Prostate gland (tissue), 2 donors: ENCODE results near the gene NFIC. TPM values are rescaled to one million over a fixed set of nuclear protein-coding genes. Genes with fewer than 3 reads are reported as not detected.

Experiments
- DNase-seq: peaks from one replicate; pipeline ENCODE4 v3.0.0-alpha.2; 2019; ENCODE audit warnings: low spot score
- H3K27ac ChIP-seq, 2 donors: fragments of 200-600 bp; sonication (generic); 2 replicates each; pipeline ENCODE4 v1.5.1; 2017 to 2019
- H3K27me3 ChIP-seq: fragments of 200-600 bp; sonication (generic); replicated peaks from 2 replicates; pipeline ENCODE4 v1.5.1; 2019; ENCODE audit not compliant: insufficient read depth
- H3K36me3 ChIP-seq, 2 donors: fragments of 200-600 bp; sonication (generic); 1 replicate in 1 of 2; 2 replicates in 1 of 2; pipeline versions ENCODE4 v1.5.1 to v1.8.1; 2017 to 2019
- H3K4me1 ChIP-seq: fragments of 200-600 bp; sonication (generic); replicated peaks from 2 replicates; pipeline ENCODE4 v1.5.1; 2019
- H3K4me3 ChIP-seq, 2 donors: fragments of 200-600 bp; sonication (generic); 2 replicates each; pipeline ENCODE4 v1.5.1; 2017 to 2019
- H3K9me3 ChIP-seq: fragments of 200-600 bp; sonication (generic); 2 replicates; pipeline ENCODE4 v1.5.1; 2017
- POLR2A ChIP-seq: fragments of 450-650 bp; IDR thresholded peaks from one replicate; pipeline ENCODE4 v1.6.1; 2016; ENCODE audit warnings: antibody characterized with exemption, mild to moderate bottlenecking
- POLR2AphosphoS5 ChIP-seq: sonication (generic); formaldehyde crosslinking; IDR thresholded peaks from one replicate; pipeline ENCODE4 v1.6.1; 2017; ENCODE audit warnings: antibody characterized with exemption
- WGBS: methylation state at CpG from one replicate; pipeline ENCODE4 v1.1.5; 2018; 5-methylcytosine and 5-hydroxymethylcytosine counted together
- intact Hi-C: fragments of 100-400 bp; cut with DNase I; formaldehyde crosslinking; loops from one replicate; pipeline ENCODE4 v1.14.2; 2022
- total RNA-seq, 2 donors: library from RNA; depleted of rRNA; stranded (reverse); fragments of >200 nt; gene quantifications; one replicate each; pipeline ENCODE4 v1.1.0, GENCODE V29; 2016
- TF ChIP-seq, protein P1 (sequence below), 4 experiments: fragments of 200-600 bp in 2 of 4; fragments of 450-650 bp in 2 of 4; sonication (generic) in 2 of 4; IDR thresholded peaks; 1 replicate in 3 of 4; 2 replicates in 1 of 4; pipeline ENCODE4 v1.5.1; 2016 to 2019; ENCODE audit warnings: antibody characterized with exemption in 4 of 4, mild to moderate bottlenecking in 2 of 4, moderate library complexity in 2 of 4

NFIC gene
- total RNA-seq, 2 donors from 2014 or later: 160 to 168 TPM

DNA sequence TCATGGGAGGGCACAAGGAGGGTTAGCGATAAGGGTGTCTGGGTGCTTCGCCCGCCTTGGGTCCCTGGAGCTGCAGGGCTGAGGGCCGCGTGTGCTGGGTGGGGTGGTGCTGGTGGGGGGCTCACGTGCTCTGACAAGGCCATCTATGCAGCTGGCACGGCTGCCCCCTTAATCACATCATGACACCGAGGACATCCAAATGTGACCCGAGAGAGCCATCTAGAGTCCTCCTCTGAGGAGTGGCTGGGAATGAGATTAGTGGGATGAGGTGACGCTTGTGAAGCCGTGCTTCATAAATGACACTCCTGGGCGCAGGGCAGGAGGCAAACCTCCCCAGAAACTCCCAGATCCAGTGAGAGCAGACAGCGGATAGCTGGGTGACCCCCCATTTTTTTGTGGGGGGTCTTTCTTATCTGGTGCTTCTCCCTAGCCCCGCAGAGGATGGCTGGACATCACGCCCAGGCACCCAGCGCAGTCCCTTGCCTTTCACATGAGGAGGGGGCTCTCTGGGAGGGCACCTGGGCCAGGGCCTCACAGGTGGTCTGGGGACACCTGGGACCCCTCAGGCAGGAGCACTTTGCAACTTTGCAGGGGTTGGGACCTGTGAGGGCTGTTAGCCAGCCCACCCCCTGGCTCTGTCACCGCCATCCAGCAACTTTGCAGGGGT, 146.3 kb downstream of the NFIC start:
- 80% methylated on average over 17 of the region's 17 CpGs for WGBS
- DNase-seq: no peak
- no peak overlapping the region for H3K27ac ChIP-seq
- TF ChIP-seq POLR2A (no peak), POLR2AphosphoS5 (no peak)
- TF ChIP-seq, protein P1, sequence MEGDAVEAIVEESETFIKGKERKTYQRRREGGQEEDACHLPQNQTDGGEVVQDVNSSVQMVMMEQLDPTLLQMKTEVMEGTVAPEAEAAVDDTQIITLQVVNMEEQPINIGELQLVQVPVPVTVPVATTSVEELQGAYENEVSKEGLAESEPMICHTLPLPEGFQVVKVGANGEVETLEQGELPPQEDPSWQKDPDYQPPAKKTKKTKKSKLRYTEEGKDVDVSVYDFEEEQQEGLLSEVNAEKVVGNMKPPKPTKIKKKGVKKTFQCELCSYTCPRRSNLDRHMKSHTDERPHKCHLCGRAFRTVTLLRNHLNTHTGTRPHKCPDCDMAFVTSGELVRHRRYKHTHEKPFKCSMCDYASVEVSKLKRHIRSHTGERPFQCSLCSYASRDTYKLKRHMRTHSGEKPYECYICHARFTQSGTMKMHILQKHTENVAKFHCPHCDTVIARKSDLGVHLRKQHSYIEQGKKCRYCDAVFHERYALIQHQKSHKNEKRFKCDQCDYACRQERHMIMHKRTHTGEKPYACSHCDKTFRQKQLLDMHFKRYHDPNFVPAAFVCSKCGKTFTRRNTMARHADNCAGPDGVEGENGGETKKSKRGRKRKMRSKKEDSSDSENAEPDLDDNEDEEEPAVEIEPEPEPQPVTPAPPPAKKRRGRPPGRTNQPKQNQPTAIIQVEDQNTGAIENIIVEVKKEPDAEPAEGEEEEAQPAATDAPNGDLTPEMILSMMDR (IDR thresholded peaks at IDR 0.05): no peak
- no peaks in the 10 kb centered on the region for H3K36me3 ChIP-seq
- peaks cover 5% of the 10 kb centered on the region for H3K4me1 ChIP-seq
- H3K4me3 ChIP-seq: no peak overlapping the region
- H3K27me3 ChIP-seq: no peaks in the 10 kb centered on the region
- intact Hi-C loops: no loop called here
- no peaks in the 10 kb centered on the region for H3K9me3 ChIP-seq

DNA sequence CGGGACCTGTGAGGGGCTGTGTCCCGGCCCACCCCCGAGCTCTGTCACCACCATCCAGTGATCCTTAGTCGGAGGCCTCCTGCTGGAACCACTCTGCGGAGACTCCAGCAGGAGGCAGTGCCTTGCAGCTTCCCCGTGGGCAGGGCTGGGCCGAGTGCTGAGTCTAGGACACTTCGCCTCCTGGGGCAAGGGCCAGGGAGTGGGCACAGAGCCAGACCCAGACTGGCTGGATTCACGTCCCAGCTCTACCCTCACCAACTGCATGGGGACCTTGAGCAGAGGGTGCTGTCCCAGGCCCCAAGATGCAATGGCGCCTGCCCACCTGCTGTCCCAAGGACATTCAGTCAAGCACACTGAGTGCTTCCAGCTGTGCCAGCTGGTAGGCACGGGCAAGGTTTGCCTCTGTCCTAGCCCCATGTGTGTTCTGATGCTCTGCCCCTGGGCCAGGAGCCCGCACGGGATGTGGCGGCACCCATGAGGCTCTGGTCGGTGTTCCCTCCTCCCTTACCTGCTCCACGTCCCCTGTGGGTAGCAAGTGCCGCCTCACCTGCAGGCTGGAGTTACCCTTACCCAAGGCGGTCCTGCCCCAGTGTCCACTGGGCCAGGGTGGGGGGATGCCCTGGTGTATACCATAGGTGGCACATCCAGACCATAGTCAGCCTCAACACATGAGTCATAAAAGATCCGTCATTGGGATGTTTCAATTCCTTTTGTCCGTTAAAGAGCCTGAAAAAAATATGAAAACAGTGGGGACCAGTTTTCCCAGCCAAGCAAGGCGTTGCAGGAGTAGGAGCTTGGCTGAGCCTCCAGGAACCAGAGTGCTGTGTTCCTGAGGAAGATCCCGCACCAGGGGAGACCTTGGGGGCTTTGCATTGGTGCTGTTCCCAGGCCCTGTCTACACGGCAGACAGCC, 147.1 kb downstream of the NFIC start:
- no peak overlapping the region for H3K4me3 ChIP-seq
- intact Hi-C loops: no loop called here
- H3K36me3 ChIP-seq: no peaks in the 10 kb centered on the region
- H3K4me1 ChIP-seq: peaks cover 5% of the 10 kb centered on the region
- 78% methylated on average over 22 of the region's 23 CpGs for WGBS
- H3K27me3 ChIP-seq: no peaks in the 10 kb centered on the region
- H3K9me3 ChIP-seq: no peaks in the 10 kb centered on the region
- no peak for DNase-seq
- no peak for TF ChIP-seq POLR2A
- TF ChIP-seq, protein P1 (IDR thresholded peaks at IDR 0.05): no peak
- no peak for TF ChIP-seq POLR2AphosphoS5
- no peak overlapping the region for H3K27ac ChIP-seq

DNA sequence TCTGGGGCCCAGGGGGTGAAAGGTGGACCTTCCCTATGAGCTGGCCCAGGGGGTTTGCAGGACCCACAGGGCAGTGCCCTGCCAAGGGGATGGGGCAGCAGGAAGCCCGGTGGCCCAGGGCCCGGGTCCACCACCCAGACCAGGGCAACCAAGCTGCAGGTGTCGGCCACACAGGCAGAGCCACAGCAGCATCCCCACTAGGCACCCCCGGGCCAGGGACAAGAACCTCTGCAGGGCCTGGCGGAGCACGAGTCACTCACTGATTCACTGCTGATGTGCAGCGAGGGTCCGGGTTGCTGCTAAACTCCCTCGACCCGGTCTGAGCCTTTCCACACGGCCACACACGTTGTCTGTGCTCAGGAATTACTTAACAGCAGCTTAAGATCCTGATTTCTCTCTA, 148.5 kb downstream of the NFIC start:
- peaks cover 5% of the 10 kb centered on the region for H3K4me1 ChIP-seq
- H3K36me3 ChIP-seq: no peaks in the 10 kb centered on the region
- intact Hi-C loops: no loop called here
- no peak for DNase-seq
- TF ChIP-seq POLR2AphosphoS5 (no peak), POLR2A (no peak)
- TF ChIP-seq, protein P1 (IDR thresholded peaks at IDR 0.05): no peak
- 75% methylated on average over 9 of the region's 12 CpGs for WGBS
- H3K4me3 ChIP-seq: no peak overlapping the region
- no peaks in the 10 kb centered on the region for H3K9me3 ChIP-seq
- no peaks in the 10 kb centered on the region for H3K27me3 ChIP-seq
- no peak overlapping the region for H3K27ac ChIP-seq

DNA sequence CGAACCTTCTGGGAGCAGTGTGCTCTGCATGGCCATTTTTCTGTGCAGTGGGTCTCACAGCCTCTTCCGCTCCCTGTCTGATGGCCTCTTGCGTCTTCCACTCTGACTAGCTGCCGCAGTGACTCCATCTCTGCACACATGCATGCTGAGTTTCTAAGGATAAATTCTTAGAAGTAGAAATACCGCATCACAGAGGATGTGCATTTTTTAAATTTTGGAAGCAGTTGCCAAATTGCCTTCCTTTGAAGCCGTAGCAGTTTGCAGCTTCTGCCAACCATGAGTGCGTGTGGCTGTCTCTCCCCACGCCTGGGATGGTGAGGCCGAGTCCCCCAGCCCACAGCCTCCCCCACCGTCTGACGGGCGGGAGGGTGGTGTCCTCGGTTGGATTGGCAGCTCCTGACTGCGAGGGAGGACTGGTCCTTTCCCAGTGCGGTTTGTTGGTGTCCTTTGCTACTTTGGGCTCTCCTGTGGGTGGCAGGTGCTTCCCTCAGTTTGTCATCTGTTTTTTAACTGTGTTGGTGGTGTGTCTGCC, 149.6 kb downstream of the NFIC start:
- Histone ChIP-seq H3K36me3 (no peaks in the 10 kb centered on the region), H3K27me3 (no peaks in the 10 kb centered on the region), H3K27ac (no peak overlapping the region), H3K4me1 (peaks cover 5% of the 10 kb centered on the region), H3K9me3 (no peaks in the 10 kb centered on the region), H3K4me3 (no peak overlapping the region)
- TF ChIP-seq POLR2A: no peak
- TF ChIP-seq, protein P1 (IDR thresholded peaks at IDR 0.05): no peak
- TF ChIP-seq POLR2AphosphoS5: no peak
- intact Hi-C loops: no loop called here
- WGBS: 53% methylated on average over 15 of the region's 15 CpGs
- DNase-seq: no peak
